ENCODE results near the gene KRT9. TPM values are rescaled to one million over a fixed set of nuclear protein-coding genes. Genes with fewer than 3 reads are reported as not detected.

KRT9 gene
- total and polyA plus RNA-seq, 2 of the 13 experiments (the other 11 are each of a cell fraction or from before 2014, with no cell fraction given) = not detected

DNA sequence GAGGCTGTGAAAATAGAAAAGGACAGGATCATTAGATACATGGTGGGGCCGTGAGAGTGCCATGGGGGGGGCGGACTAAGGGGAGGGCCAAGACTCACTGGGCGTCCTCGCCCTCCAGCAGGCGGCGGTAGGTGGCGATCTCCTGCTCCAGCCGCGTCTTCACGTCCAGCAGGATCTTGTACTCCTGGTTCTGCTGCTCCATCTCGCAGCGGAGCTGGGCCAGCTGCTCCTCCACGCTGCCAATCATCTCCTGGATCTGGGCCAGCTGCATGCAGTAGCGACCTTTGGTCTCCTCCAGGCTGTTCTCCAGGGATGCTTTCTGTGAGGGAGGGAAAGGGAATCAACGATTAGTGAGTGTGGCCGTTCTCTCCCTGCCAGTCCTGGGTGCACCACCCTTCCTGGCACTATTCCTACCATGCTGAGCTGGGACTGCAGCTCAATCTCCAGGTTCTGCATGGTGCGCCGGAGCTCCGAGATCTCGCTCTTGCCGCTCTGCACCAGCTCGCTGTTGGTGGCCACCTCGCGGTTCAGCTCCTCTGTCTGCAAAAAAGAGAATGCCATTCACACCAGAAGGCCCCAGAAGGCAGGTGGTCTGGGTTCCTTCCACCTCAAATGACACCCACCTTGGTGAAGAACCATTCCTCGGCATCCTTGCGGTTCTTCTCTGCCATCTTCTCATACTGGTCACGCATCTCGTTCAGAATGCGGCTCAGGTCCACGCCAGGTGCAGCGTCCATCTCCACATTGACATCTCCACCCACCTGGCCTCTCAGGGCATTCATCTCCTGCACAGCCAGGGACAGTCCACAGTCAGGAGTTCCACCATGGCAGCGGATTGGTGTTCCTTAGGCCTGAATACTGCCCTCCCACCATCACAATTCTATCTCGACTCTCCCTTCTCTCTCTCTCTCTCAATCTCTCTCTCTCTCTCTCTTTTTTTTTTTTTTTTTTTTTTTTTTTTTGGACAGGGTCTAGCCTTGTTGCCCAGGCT lies 11.6 kb upstream of the KRT9 start:
- 48% methylated on average over 33 of the region's 33 CpGs for WGBS (ENCODE audit: low lambda C conversion rate)
- no peak for FAIRE-seq
- Histone ChIP-seq H3K4me1 (ENCODE audit: insufficient read depth, low read length) (no peaks in the 10 kb centered on the region), H3K4me2 (ENCODE audit: low read depth, low read length) (no peak overlapping the region), H4K20me1 (ENCODE audit: insufficient read depth, low read length) (no peaks in the 10 kb centered on the region), H3K27ac (ENCODE audit: extremely low read length, insufficient read depth, low read length) (no peak overlapping the region), H3K4me3 (replicated peaks in 1 of 3; ENCODE audit: insufficient read depth in 1 of 3, low read depth in 2 of 3, low read length in 3 of 3) (no peak overlapping the region), H3K9me3 (ENCODE audit: low read length) (no peaks in the 10 kb centered on the region), H2AFZ (ENCODE audit: low read length) (no peak overlapping the region), H3K27me3 (ENCODE audit: control insufficient read depth in 1 of 2, insufficient read depth in 2 of 2, low read length in 2 of 2) (peaks cover 3 to 11% of the 10 kb centered on the region in 2 experiments; a peak in 2 of 5 replicates), H3K36me3 (replicated peaks in 1 of 2; ENCODE audit: control insufficient read depth in 1 of 2, insufficient read depth in 2 of 2, low read length in 2 of 2) (no peaks in the 10 kb centered on the region), H3K79me2 (ENCODE audit: insufficient read depth, low read length) (no peaks in the 10 kb centered on the region), H3K9ac (ENCODE audit: insufficient read depth, low read depth, low read length) (no peak overlapping the region)
- in situ Hi-C loops (cut with HindIII; ENCODE audit: extremely low pct_ligation_motif_present, low pct_unique_long_range_greater_than_20kb) = no loop called here
- ChIA-PET CTCF (ENCODE audit: low intra/inter-chr PET ratio, low total read pairs) (interaction anchor here (1.1 kb wide), 1 partner anchor 79 kb away, joined by 4 read pairs; no protein-coding TSS in a partner anchor), POLR2A (no interaction called here)
- BruUV-seq (replicated peaks) = no TSS peak
- intact Hi-C loops (cut with micrococcal nuclease; ENCODE audit: unreplicated experiment) = no loop called here
- no peak for DNase-seq (ENCODE audit: low spot score)
- ATAC-seq = no peak
- TF ChIP-seq ZNF773 (CRISPR knock-in tag; IDR thresholded peaks at IDR 0.05; ENCODE audit: borderline replicate concordance) = no peak
- TF ChIP-seq, protein P1, sequence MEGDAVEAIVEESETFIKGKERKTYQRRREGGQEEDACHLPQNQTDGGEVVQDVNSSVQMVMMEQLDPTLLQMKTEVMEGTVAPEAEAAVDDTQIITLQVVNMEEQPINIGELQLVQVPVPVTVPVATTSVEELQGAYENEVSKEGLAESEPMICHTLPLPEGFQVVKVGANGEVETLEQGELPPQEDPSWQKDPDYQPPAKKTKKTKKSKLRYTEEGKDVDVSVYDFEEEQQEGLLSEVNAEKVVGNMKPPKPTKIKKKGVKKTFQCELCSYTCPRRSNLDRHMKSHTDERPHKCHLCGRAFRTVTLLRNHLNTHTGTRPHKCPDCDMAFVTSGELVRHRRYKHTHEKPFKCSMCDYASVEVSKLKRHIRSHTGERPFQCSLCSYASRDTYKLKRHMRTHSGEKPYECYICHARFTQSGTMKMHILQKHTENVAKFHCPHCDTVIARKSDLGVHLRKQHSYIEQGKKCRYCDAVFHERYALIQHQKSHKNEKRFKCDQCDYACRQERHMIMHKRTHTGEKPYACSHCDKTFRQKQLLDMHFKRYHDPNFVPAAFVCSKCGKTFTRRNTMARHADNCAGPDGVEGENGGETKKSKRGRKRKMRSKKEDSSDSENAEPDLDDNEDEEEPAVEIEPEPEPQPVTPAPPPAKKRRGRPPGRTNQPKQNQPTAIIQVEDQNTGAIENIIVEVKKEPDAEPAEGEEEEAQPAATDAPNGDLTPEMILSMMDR (CRISPR knock-in tag; IDR thresholded peaks at IDR 0.05) = peak; percentile 39; the same call in 1 of the 2 replicates
- no peak for TF ChIP-seq GFI1 (CRISPR knock-in tag; IDR thresholded peaks at IDR 0.05; ENCODE audit: borderline replicate concordance)
- no peak for TF ChIP-seq JARID2 (CRISPR knock-in tag; IDR thresholded peaks at IDR 0.05; ENCODE audit: insufficient replicate concordance)
- TF ChIP-seq ZNF510 (CRISPR knock-in tag; IDR thresholded peaks at IDR 0.05; ENCODE audit: low read depth) = no peak
- no peak for TF ChIP-seq ATM (IDR thresholded peaks at IDR 0.05; ENCODE audit: borderline replicate concordance)
- TF ChIP-seq, protein P2, sequence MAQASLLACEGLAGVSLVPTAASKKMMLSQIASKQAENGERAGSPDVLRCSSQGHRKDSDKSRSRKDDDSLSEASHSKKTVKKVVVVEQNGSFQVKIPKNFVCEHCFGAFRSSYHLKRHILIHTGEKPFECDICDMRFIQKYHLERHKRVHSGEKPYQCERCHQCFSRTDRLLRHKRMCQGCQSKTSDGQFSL (CRISPR knock-in tag; IDR thresholded peaks at IDR 0.05) = peak; percentile 84
- TF ChIP-seq, protein P3, sequence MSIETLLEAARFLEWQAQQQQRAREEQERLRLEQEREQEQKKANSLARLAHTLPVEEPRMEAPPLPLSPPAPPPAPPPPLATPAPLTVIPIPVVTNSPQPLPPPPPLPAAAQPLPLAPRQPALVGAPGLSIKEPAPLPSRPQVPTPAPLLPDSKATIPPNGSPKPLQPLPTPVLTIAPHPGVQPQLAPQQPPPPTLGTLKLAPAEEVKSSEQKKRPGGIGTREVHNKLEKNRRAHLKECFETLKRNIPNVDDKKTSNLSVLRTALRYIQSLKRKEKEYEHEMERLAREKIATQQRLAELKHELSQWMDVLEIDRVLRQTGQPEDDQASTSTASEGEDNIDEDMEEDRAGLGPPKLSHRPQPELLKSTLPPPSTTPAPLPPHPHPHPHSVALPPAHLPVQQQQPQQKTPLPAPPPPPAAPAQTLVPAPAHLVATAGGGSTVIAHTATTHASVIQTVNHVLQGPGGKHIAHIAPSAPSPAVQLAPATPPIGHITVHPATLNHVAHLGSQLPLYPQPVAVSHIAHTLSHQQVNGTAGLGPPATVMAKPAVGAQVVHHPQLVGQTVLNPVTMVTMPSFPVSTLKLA (IDR thresholded peaks at IDR 0.05) = no peak
- no peak for TF ChIP-seq ZNF777 (CRISPR knock-in tag; IDR thresholded peaks at IDR 0.05)
- TF ChIP-seq RNF2 (conservative IDR thresholded peaks at IDR 0.05; ENCODE audit: low read depth) = no peak
- TF ChIP-seq ZNF605 (CRISPR knock-in tag; IDR thresholded peaks at IDR 0.05) = no peak
- no peak for TF ChIP-seq ZNF782 (CRISPR knock-in tag; IDR thresholded peaks at IDR 0.05; ENCODE audit: borderline replicate concordance)
- no peak for TF ChIP-seq ZBTB38 (CRISPR knock-in tag; IDR thresholded peaks at IDR 0.05)
- TF ChIP-seq SOX13 (IDR thresholded peaks at IDR 0.05) = no peak
- TF ChIP-seq SOX13 (CRISPR knock-in tag; conservative IDR thresholded peaks at IDR 0.05 in 1 of 2, IDR thresholded peaks at IDR 0.05 in 1 of 2) = no peak
- no peak for TF ChIP-seq ZNF280D (CRISPR knock-in tag; IDR thresholded peaks at IDR 0.05)

Measured in HepG2 (cell line).